HepG2 (cell line): ENCODE results near the gene C21orf91.

ENCODE experiments used
- ATF1 ChIP-seq: IDR thresholded peaks from 2 replicates; pipeline ENCODE4 v1.6.1; 2016; ENCODE audit warnings: mild to moderate bottlenecking, control low read depth
- CBFB ChIP-seq: sonication (generic); formaldehyde crosslinking; IDR thresholded peaks from 2 replicates; pipeline ENCODE4 v1.4.0; 2020; ENCODE audit warnings: missing genetic modification reagents
- MTF1 ChIP-seq: sonication (generic); formaldehyde crosslinking; IDR thresholded peaks from 2 replicates; pipeline ENCODE4 v1.5.0; 2020; ENCODE audit warnings: missing genetic modification reagents
- PATZ1 ChIP-seq: sonication (generic); formaldehyde crosslinking; IDR thresholded peaks from 2 replicates; pipeline ENCODE4 v1.4.0; 2020; ENCODE audit warnings: missing genetic modification reagents
- POLR2AphosphoS5 ChIP-seq: IDR thresholded peaks from 2 replicates; pipeline ENCODE4 v1.6.1; 2012; ENCODE audit warnings: low read depth, low read length
- PPARG ChIP-seq: conservative IDR thresholded peaks from 2 replicates; pipeline ENCODE4 v1.6.1; 2016; ENCODE audit warnings: missing biosample characterization, missing genetic modification reagents
- RAD21 ChIP-seq: fragments of 450-650 bp; formaldehyde crosslinking; IDR thresholded peaks from 2 replicates; pipeline ENCODE4 v1.5.0; 2020; ENCODE audit warnings: mild to moderate bottlenecking
- TAF1 ChIP-seq: sonication (generic); formaldehyde crosslinking; IDR thresholded peaks from 2 replicates; pipeline ENCODE4 v1.4.0; 2020; ENCODE audit warnings: missing genetic modification reagents
- TF ChIP-seq, protein P1 (sequence below): sonication (generic); formaldehyde crosslinking; IDR thresholded peaks from 2 replicates; pipeline ENCODE4 v1.5.1; 2020; ENCODE audit warnings: mild to moderate bottlenecking, missing genetic modification reagents, moderate library complexity
- TF ChIP-seq, protein P2 (sequence below): fragments of 450-650 bp; IDR thresholded peaks from 2 replicates; pipeline ENCODE4 v1.6.1; 2017
- TF ChIP-seq, protein P3 (sequence below): sonication (generic); formaldehyde crosslinking; IDR thresholded peaks from 2 replicates; pipeline ENCODE4 v1.5.0; 2020; ENCODE audit warnings: mild to moderate bottlenecking, missing genetic modification reagents, moderate library complexity

- TF ChIP-seq TAF1 (CRISPR knock-in tag) (no peak), POLR2AphosphoS5 (no peak), RAD21 (no peak), MTF1 (CRISPR knock-in tag) (no peak), ATF1 (no peak), PPARG (no peak), PATZ1 (CRISPR knock-in tag) (no peak), CBFB (no peak)
- TF ChIP-seq, protein P1, sequence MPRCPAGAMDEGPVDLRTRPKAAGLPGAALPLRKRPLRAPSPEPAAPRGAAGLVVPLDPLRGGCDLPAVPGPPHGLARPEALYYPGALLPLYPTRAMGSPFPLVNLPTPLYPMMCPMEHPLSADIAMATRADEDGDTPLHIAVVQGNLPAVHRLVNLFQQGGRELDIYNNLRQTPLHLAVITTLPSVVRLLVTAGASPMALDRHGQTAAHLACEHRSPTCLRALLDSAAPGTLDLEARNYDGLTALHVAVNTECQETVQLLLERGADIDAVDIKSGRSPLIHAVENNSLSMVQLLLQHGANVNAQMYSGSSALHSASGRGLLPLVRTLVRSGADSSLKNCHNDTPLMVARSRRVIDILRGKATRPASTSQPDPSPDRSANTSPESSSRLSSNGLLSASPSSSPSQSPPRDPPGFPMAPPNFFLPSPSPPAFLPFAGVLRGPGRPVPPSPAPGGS (CRISPR knock-in tag) = no peak
- TF ChIP-seq, protein P2, sequence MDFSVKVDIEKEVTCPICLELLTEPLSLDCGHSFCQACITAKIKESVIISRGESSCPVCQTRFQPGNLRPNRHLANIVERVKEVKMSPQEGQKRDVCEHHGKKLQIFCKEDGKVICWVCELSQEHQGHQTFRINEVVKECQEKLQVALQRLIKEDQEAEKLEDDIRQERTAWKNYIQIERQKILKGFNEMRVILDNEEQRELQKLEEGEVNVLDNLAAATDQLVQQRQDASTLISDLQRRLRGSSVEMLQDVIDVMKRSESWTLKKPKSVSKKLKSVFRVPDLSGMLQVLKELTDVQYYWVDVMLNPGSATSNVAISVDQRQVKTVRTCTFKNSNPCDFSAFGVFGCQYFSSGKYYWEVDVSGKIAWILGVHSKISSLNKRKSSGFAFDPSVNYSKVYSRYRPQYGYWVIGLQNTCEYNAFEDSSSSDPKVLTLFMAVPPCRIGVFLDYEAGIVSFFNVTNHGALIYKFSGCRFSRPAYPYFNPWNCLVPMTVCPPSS = no peak
- TF ChIP-seq, protein P3, sequence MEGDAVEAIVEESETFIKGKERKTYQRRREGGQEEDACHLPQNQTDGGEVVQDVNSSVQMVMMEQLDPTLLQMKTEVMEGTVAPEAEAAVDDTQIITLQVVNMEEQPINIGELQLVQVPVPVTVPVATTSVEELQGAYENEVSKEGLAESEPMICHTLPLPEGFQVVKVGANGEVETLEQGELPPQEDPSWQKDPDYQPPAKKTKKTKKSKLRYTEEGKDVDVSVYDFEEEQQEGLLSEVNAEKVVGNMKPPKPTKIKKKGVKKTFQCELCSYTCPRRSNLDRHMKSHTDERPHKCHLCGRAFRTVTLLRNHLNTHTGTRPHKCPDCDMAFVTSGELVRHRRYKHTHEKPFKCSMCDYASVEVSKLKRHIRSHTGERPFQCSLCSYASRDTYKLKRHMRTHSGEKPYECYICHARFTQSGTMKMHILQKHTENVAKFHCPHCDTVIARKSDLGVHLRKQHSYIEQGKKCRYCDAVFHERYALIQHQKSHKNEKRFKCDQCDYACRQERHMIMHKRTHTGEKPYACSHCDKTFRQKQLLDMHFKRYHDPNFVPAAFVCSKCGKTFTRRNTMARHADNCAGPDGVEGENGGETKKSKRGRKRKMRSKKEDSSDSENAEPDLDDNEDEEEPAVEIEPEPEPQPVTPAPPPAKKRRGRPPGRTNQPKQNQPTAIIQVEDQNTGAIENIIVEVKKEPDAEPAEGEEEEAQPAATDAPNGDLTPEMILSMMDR (CRISPR knock-in tag) = no peak
Measured at GRCh38 chr21:17777072-17777765, 41.9 kb downstream of the C21orf91 start.
